Cardiac septum (tissue), 1 donor: ENCODE results near the gene WRNIP1. TPM values are rescaled to one million over a fixed set of nuclear protein-coding genes. Genes with fewer than 3 reads are reported as not detected.
"Not testable (repeated sequence)": the region's sequence is repeated elsewhere in the genome, so short reads cannot be mapped to it uniquely, and the experiment has no call there.

Source experiments
- DNase-seq: peaks from one replicate; pipeline ENCODE4 v3.0.0-alpha.2; 2020; ENCODE audit warnings: low spot score
- intact Hi-C: fragments of 100-400 bp; cut with DNase I; formaldehyde crosslinking; loops from one replicate; pipeline ENCODE4 v1.14.0; 2022
- total RNA-seq: library from RNA; stranded (reverse); fragmentation: NEBNext Ultra II Directional; extraction: Animal tissue kit (Norgen Biotek cat#: 25700); gene quantifications from one replicate; pipeline ENCODE4 v1.2.1, GENCODE V29; 2021
- donor health status: DM: no; HTN: no; CAD: no.

Gene WRNIP1
- total RNA-seq, 1 donor from 2014 or later, result 35.2 TPM

- no peak for DNase-seq
- intact Hi-C loops, result no loop called here
These were observed 33.5 kb downstream of the WRNIP1 start for GRCh38 chr6:2798586-2799134.

GRCh38 chr6:2799936-2800527 lies 34.8 kb downstream of the WRNIP1 start:
- no peak for DNase-seq
- intact Hi-C loops, result no loop called here

GRCh38 chr6:2800552-2801316 lies 35.5 kb downstream of the WRNIP1 start:
- DNase-seq, result no peak
- intact Hi-C loops, result no loop called here

- intact Hi-C loops, DNase-seq: not testable (repeated sequence)
These were observed 36.5 kb downstream of the WRNIP1 start for GRCh38 chr6:2801687-2802086.

GRCh38 chr6:2802521-2803060 lies 37.4 kb downstream of the WRNIP1 start:
- DNase-seq, result no peak
- intact Hi-C loops, result no loop called here

GRCh38 chr6:2803731-2804429 lies 38.7 kb downstream of the WRNIP1 start:
- DNase-seq, result no peak
- intact Hi-C loops, result no loop called here

GRCh38 chr6:2804516-2804915 lies 39.3 kb downstream of the WRNIP1 start:
- intact Hi-C loops, result no loop called here
- no peak for DNase-seq

GRCh38 chr6:2805031-2805430 lies 39.8 kb downstream of the WRNIP1 start:
- intact Hi-C loops, result no loop called here
- DNase-seq, result no peak

GRCh38 chr6:2806644-2807043 lies 41.5 kb downstream of the WRNIP1 start:
- DNase-seq, result no peak
- intact Hi-C loops, result no loop called here

- no peak for DNase-seq
These were observed 42.3 kb downstream of the WRNIP1 start for GRCh38 chr6:2807342-2808090.

GRCh38 chr6:2809015-2809414 lies 43.8 kb downstream of the WRNIP1 start:
- no peak for DNase-seq
- intact Hi-C loops, result no loop called here

More at GRCh38 chr6:2807342-2808090, 42.3 kb downstream of the WRNIP1 start:
- intact Hi-C loops, result no loop called here

GRCh38 chr6:2810092-2810671 lies 45.0 kb downstream of the WRNIP1 start:
- intact Hi-C loops, result no loop called here
- DNase-seq, result no peak

- no peak for DNase-seq
- intact Hi-C loops, result no loop called here
These were observed 47.5 kb downstream of the WRNIP1 start for GRCh38 chr6:2812695-2813094.

- intact Hi-C loops, result no loop called here
- DNase-seq, result no peak
These were observed 51.0 kb downstream of the WRNIP1 start for GRCh38 chr6:2816158-2816557.

- intact Hi-C loops, result no loop called here
- no peak for DNase-seq
These were observed 52.8 kb downstream of the WRNIP1 start for GRCh38 chr6:2817903-2818443.

GRCh38 chr6:2818593-2818992 lies 53.4 kb downstream of the WRNIP1 start:
- intact Hi-C loops, result no loop called here
- no peak for DNase-seq

- intact Hi-C loops, result no loop called here
These were observed 53.9 kb downstream of the WRNIP1 start for GRCh38 chr6:2819115-2819514.

GRCh38 chr6:2819978-2820377 lies 54.8 kb downstream of the WRNIP1 start:
- DNase-seq, result no peak
- intact Hi-C loops, result no loop called here

More at GRCh38 chr6:2819115-2819514, 53.9 kb downstream of the WRNIP1 start:
- no peak for DNase-seq

- DNase-seq, result no peak
- intact Hi-C loops, result no loop called here
These were observed 55.2 kb downstream of the WRNIP1 start for GRCh38 chr6:2820415-2820814.
